ENCODE results near the gene TC2N. TPM values are rescaled to one million over a fixed set of nuclear protein-coding genes. Genes with fewer than 3 reads are reported as not detected.

Gene TC2N
- total and polyA plus RNA-seq, 2 of the 4 experiments (the other 2 are of a cell fraction), result 0.03 to 0.18 TPM

DNA sequence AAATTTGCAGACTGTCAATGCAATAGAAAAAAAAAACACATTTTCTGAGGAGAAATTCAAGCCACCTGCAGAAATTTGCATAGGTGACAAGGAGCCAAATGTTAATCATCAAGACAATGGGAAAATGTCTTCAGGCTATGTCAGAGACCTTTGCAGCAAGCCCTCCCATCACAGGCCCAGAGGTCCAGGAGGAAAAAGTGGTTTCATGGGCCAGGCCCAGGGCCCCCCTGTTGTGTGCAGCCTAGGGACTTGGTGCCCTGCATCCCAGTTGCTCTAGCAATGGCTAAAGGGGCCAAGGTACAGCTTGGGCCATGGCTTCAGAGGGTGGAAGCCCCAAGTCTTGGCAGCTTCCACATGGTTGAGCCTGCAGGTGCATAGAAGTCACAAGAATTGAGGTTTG, 60.6 kb downstream of the TC2N start:
- Histone ChIP-seq H4K5ac (ENCODE audit: low read depth, low read length) (no peak overlapping the region), H2AK9ac (replicated peaks; ENCODE audit: low read depth, low read length, poor library complexity) (no peak overlapping the region), H4K8ac (ENCODE audit: low read depth in 2 of 2, low read length in 2 of 2) (no peak overlapping the region), H3K14ac (replicated peaks; ENCODE audit: low read depth, low read length) (no peak overlapping the region), H2BK20ac (ENCODE audit: low read depth, low read length) (no peak overlapping the region), H2BK5ac (ENCODE audit: low read depth, low read length, poor library complexity, severe bottlenecking) (no peak overlapping the region), H3K56ac (ENCODE audit: extremely low read depth, insufficient read depth, low read length) (no peak overlapping the region), H3K4me1 (ENCODE audit: control insufficient read depth, insufficient read depth, low read length) (no peaks in the 10 kb centered on the region), H4K91ac (ENCODE audit: insufficient read depth, low read depth, low read length) (no peak overlapping the region), H3K9me1 (ENCODE audit: insufficient read depth, low read length) (no peaks in the 10 kb centered on the region), H3K27me3 (ENCODE audit: control insufficient read depth, insufficient read depth, low read length) (no peaks in the 10 kb centered on the region), H3K9me3 (ENCODE audit: control insufficient read depth, insufficient read depth, low read length) (peaks cover 6% of the 10 kb centered on the region), H3K9ac (ENCODE audit: low read depth, low read length) (no peak overlapping the region), H3K79me1 (ENCODE audit: low read depth in 1 of 2, low read length in 2 of 2) (no peaks in the 10 kb centered on the region), H3K4ac (ENCODE audit: low read depth, low read length) (no peak overlapping the region), H2AFZ (replicated peaks; ENCODE audit: low read length, poor library complexity) (no peak overlapping the region), H4K20me1 (ENCODE audit: insufficient read depth, low read length) (no peaks in the 10 kb centered on the region), H3K18ac (ENCODE audit: low read depth, low read length) (no peak overlapping the region), H3K36me3 (ENCODE audit: control insufficient read depth, insufficient read depth, low read length) (no peaks in the 10 kb centered on the region), H3K23ac (ENCODE audit: low read depth, low read length) (no peak overlapping the region), H2BK15ac (ENCODE audit: low read depth, low read length) (no peak overlapping the region), H3K27ac (ENCODE audit: insufficient read depth, low read length) (no peak overlapping the region), H3K4me2 (ENCODE audit: low read depth, low read length) (no peak overlapping the region), H2BK120ac (ENCODE audit: low read depth, low read length) (no peak overlapping the region), H2AK5ac (ENCODE audit: low read depth, low read length) (no peak overlapping the region), H3K4me3 (ENCODE audit: insufficient read depth, low read depth, low read length) (no peak overlapping the region)
- ATAC-seq (ENCODE audit: low read depth), result no peak
- CTCF ChIA-PET, result no interaction called here
- in situ Hi-C loops (cut with MboI; ENCODE audit: low sequenced_read_pairs) (no loop called here), intact Hi-C loops (cut with micrococcal nuclease) (no loop called here), dilution Hi-C loops (cut with HindIII; ENCODE audit: low sequenced_read_pairs, unreplicated experiment) (no loop called here)
- DNase-seq, result no peak
- TF ChIP-seq RFX5 (IDR thresholded peaks at IDR 0.05; ENCODE audit: low read depth, low read length) (no peak), SMC3 (IDR thresholded peaks at IDR 0.05; ENCODE audit: low read depth, low read length) (no peak), MAFK (IDR thresholded peaks at IDR 0.05; ENCODE audit: low read depth, low read length) (no peak), FOS (IDR thresholded peaks at IDR 0.05; ENCODE audit: low read depth, low read length) (no peak), MXI1 (IDR thresholded peaks at IDR 0.05; ENCODE audit: borderline replicate concordance, low read depth, low read length) (no peak), POLR2A (IDR thresholded peaks at IDR 0.05; ENCODE audit: low read depth, low read length) (no peak), CHD1 (IDR thresholded peaks at IDR 0.05; ENCODE audit: low read depth, low read length) (no peak), NFE2L2 (IDR thresholded peaks at IDR 0.05; ENCODE audit: low read depth, low read length) (no peak), BHLHE40 (IDR thresholded peaks at IDR 0.05; ENCODE audit: low read depth, low read length) (no peak), RCOR1 (IDR thresholded peaks at IDR 0.05; ENCODE audit: insufficient replicate concordance, low read length) (no peak)
- TF ChIP-seq, protein P1, sequence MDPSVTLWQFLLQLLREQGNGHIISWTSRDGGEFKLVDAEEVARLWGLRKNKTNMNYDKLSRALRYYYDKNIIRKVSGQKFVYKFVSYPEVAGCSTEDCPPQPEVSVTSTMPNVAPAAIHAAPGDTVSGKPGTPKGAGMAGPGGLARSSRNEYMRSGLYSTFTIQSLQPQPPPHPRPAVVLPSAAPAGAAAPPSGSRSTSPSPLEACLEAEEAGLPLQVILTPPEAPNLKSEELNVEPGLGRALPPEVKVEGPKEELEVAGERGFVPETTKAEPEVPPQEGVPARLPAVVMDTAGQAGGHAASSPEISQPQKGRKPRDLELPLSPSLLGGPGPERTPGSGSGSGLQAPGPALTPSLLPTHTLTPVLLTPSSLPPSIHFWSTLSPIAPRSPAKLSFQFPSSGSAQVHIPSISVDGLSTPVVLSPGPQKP (IDR thresholded peaks at IDR 0.05; ENCODE audit: borderline replicate concordance, low read depth, low read length), result no peak
- TF ChIP-seq, protein P2, sequence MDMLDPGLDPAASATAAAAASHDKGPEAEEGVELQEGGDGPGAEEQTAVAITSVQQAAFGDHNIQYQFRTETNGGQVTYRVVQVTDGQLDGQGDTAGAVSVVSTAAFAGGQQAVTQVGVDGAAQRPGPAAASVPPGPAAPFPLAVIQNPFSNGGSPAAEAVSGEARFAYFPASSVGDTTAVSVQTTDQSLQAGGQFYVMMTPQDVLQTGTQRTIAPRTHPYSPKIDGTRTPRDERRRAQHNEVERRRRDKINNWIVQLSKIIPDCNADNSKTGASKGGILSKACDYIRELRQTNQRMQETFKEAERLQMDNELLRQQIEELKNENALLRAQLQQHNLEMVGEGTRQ (IDR thresholded peaks at IDR 0.05; ENCODE audit: low read depth, low read length), result no peak
- POLR2A ChIA-PET (ENCODE audit: unreplicated experiment), result no interaction called here
- no TSS peak for BruUV-seq (replicated peaks)
